Coronary artery (tissue), 2 donors: Measurements from ENCODE around the gene SRP68.
"Not testable (repeated sequence)": the region's sequence is repeated elsewhere in the genome, so short reads cannot be mapped to it uniquely, and the experiment has no call there.

Source experiments
- DNase-seq: peaks from one replicate; pipeline ENCODE4 v3.0.0-alpha.2; 2017; ENCODE audit warnings: low spot score
- H3K27ac ChIP-seq, 2 donors: fragments of 200-600 bp; sonication (generic); one replicate each; pipeline ENCODE4 v1.5.1; 2016 to 2019
- H3K4me3 ChIP-seq: fragments of 200-600 bp; sonication (generic); 2 replicates; pipeline ENCODE4 v1.5.1; 2016; ENCODE audit warnings: mild to moderate bottlenecking, moderate library complexity
- TF ChIP-seq, protein P1 (sequence below): fragments of 200-600 bp; sonication (generic); IDR thresholded peaks from one replicate; pipeline ENCODE4 v1.5.1; 2019; ENCODE audit warnings: antibody characterized with exemption

Gene SRP68

DNA sequence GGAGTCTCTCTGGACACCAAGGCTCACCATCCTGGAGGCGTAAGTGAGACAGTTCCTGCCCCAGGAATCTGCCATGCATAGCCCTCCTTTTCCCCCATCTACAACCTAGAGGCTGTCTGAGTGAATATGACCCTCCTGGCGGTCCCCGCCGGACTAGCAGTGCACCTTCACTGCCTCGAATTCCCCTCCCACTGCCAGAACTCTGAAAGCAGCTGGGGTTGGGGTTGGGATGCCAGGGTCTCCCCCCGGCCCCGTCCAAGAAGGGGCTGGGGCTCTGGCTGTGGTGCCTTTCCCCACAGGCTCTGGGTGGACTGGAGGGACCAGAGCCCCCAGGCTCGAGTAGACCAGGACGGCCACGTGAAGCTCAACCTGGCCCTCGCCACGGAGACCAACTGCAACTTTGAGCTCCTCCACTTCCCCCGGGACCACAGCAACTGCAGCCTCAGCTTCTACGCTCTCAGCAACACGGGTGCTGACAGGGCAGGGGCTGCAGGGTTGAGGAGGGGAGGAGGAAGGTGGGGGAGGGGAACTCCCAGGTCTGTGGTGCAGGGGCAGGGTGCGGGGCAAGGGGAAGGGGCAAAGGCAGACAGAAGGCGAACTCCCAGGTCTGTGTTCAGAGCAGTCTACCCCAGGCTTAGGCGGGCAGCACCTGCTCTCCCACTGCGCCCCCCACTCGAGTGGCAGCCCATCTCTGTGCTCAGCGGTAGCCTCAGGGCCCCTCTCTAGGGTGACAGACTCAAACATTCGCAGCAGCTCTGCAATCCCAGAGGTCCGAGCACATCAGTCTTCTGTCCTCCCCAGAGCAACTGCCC lies 7.8 kb upstream of the SRP68 start:
- no peak overlapping the region for H3K27ac ChIP-seq
- TF ChIP-seq, protein P1, sequence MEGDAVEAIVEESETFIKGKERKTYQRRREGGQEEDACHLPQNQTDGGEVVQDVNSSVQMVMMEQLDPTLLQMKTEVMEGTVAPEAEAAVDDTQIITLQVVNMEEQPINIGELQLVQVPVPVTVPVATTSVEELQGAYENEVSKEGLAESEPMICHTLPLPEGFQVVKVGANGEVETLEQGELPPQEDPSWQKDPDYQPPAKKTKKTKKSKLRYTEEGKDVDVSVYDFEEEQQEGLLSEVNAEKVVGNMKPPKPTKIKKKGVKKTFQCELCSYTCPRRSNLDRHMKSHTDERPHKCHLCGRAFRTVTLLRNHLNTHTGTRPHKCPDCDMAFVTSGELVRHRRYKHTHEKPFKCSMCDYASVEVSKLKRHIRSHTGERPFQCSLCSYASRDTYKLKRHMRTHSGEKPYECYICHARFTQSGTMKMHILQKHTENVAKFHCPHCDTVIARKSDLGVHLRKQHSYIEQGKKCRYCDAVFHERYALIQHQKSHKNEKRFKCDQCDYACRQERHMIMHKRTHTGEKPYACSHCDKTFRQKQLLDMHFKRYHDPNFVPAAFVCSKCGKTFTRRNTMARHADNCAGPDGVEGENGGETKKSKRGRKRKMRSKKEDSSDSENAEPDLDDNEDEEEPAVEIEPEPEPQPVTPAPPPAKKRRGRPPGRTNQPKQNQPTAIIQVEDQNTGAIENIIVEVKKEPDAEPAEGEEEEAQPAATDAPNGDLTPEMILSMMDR, result no peak
- DNase-seq, result no peak
- H3K4me3 ChIP-seq, result no peak overlapping the region

DNA sequence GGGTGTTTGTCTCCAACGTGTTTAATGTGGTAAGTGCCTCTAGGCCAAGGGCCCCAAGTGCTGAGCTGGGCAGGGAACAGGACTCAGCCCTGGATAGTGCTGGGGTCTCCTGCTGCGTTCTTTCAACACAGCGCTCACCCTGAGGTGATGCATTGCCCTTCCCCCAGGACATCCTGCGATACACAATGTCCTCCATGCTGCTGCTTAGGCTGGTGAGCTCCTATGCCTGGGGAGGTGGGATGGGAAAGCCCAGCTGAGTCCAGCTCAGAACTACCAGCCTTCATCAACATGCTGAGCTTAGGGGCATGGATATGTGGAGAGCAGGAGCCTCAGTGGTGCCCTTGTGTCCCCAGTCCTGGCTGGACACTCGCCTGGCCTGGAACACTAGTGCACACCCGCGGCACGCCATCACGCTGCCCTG lies 7.2 kb upstream of the SRP68 start:
- Histone ChIP-seq H3K27ac (no peak overlapping the region), H3K4me3 (no peak overlapping the region)
- DNase-seq, result no peak
- TF ChIP-seq, protein P1, result no peak

DNA sequence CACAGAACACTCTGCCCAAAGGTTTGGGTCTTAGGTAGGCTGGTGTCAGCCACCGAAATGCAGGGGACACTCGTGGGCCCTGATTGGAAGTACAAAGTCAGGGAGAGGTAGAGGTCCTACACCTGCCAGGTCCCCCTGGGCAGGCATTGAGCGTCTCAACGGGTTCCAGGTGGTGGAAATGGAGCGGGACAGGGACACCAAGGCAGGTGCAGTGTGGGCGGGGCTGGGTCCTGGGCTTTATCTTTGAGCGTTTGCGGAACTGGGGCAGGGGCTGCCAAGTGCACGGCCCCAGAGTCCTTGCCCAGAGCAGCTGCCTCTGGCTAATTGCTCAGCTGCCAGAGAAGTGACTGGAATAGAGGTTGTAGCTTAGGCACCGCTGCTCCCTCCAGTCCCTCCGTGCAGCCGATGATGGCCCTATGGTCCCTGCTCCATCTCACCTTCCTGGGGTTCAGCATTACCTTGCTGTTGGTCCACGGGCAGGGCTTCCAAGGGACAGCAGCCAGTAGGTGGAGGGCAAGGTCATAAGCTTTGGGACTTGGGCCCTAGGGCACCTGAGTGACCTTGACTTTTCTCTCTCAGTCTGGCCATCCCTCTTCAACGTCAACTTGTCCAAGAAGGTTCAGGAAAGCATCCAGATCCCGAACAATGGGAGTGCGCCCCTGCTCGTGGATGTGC lies 6.7 kb upstream of the SRP68 start, which contains the start of gene ZACN:
Gene ZACN, plus strand, starts transcription at position 323 of the 675 bp plus-strand sequence. Its CDS starts 83 bp downstream, at position 406.
- TF ChIP-seq, protein P1, result no peak
- H3K4me3 ChIP-seq, result no peak within 1 kb of the TSS
- no peak within 1 kb of the TSS for H3K27ac ChIP-seq
- DNase-seq, result no peak

DNA sequence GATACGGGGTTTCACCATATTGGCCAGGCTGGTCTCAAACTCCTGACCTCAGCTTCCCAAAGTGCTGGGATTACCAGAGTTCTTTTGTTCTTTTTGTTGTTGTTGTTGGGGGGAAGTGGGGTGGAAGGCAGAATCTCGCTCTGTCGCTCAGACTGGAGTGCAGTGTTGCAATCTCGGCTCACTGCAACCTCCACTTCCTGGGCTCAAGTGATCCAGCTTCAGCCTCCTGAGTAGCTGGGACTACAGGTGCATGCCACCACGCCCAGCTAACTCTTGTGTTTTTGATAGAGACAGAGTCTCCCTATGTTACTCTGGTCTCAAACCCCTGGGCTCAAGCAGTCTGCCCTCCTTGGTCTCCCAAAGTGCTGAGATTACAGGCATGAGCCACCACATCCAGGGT lies 6.1 kb upstream of the SRP68 start:
- not testable (repeated sequence) for H3K4me3 ChIP-seq, DNase-seq, H3K27ac ChIP-seq

DNA sequence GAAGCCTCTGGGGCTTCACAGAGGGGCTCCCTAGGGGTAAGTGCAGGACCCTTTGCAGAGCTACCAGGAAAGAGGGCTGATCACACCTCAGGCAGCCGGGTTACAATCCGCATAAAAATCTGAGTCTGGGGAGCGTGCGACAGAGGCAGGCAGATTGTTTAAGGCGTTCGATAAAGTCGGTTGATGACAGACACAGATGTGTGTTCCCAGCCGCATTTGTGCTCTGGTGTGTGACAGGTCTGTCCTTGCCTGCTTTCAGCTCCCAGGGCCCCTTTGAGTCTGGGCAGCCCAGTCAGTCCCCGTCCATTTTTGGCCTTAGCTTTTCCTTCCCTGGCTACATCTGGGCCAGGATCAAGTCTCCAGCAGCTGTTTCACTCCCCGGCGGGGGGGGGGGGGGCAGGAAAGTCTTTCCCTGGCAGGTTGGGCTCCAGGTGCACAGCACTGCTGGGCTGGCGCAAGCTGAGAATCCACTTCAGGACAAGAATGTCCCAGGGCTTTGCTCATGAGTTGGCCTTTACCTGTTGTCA lies 5.3 kb upstream of the SRP68 start:
- Histone ChIP-seq H3K4me3 (no peak overlapping the region), H3K27ac (no peak overlapping the region)
- TF ChIP-seq, protein P1, result no peak
- DNase-seq, result no peak

DNA sequence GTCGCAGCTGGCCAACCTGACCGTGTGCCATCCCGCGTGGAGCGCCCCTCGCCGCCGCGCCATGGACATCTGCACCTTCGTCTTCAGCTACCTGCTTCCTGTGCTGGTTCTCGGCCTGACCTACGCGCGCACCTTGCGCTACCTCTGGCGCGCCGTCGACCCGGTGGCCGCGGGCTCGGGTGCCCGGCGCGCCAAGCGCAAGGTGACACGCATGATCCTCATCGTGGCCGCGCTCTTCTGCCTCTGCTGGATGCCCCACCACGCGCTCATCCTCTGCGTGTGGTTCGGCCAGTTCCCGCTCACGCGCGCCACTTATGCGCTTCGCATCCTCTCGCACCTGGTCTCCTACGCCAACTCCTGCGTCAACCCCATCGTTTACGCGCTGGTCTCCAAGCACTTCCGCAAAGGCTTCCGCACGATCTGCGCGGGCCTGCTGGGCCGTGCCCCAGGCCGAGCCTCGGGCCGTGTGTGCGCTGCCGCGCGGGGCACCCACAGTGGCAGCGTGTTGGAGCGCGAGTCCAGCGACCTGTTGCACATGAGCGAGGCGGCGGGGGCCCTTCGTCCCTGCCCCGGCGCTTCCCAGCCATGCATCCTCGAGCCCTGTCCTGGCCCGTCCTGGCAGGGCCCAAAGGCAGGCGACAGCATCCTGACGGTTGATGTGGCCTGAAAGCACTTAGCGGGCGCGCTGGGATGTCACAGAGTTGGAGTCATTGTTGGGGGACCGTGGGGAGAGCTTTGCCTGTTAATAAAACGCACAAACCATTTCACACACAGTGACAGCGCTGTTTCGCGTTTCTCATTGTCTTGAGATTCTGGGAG lies 4.7 kb upstream of the SRP68 start:
- no peak for DNase-seq
- TF ChIP-seq, protein P1, result no peak
- Histone ChIP-seq H3K4me3 (peak overlapping the region; percentile 41), H3K27ac (no peak overlapping the region)
